GM12872 (cell line): ENCODE data around the gene CACNA2D4.

ENCODE experiments used
- CTCF ChIP-seq: IDR thresholded peaks from 3 replicates; pipeline ENCODE4 v1.5.1; 2011; ENCODE audit warnings: low read depth, mild to moderate bottlenecking, low read length, moderate library complexity; ENCODE audit not compliant: insufficient read depth

The CACNA2D4 gene

DNA sequence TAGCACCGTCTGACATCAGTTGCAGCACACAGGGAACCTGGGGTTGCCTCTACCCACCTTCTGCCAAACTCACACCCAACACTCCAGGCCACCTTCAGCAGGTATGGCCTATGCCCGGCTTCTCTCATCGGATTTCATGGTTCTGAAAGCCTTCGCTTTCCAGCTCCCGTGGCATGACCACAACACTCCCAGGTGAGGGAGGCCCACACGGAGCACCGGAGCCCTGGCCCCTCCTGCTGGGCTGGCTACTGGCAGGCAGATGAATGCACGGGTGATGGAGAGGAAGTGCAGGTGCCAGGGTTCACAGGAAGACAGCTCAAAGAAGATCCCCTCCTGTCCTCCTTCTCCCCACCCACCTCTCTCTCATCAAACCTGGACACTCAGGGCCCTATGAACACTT lies 37.2 kb downstream of the CACNA2D4 start:
- no peak for TF ChIP-seq CTCF

- TF ChIP-seq CTCF, result no peak
These were observed 37.6 kb downstream of the CACNA2D4 start for GRCh38 chr12:1880876-1881275.

- no peak for TF ChIP-seq CTCF
These were observed 38.2 kb downstream of the CACNA2D4 start for GRCh38 chr12:1880153-1880845.

DNA sequence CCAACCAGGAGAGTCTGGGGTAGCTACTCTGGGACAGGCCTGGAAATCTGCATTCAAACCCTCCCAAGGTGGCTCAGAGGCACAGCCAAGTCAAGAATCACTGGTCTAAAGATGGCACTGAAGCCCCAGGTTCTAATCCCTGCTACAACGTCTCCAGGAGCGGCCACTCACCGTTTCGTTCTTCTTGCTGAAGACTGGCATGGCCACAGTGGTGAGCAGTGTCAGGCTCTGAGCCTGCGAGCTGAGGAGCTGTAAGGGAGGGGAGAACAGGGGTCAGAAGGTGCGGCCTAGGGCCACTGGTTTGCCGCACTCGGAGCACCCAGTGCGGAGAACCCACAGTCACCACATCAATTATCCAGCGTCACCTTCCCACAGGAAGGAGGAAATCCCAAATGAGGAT lies 38.8 kb downstream of the CACNA2D4 start:
- no peak for TF ChIP-seq CTCF

GRCh38 chr12:1878695-1879094 lies 39.8 kb downstream of the CACNA2D4 start:
- no peak for TF ChIP-seq CTCF

DNA sequence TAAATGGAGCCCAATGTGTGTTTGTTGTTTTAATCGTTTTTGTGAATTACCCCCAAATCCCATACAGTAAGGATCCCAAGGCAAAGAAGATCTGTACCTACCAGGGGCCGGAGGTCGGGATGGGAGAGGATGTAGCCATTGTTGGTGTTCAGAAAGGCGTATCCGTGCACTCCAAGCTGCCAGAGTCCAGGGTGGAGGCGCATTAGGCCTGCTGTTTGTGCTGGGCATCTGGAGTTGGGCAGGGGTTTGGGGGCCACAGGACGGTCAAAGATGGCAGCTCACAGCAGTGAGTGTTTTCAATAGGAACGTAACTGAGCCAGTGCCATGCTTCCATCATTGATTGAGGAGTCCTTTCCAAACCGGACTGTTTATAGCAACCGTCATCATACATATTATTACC lies 40.2 kb downstream of the CACNA2D4 start:
- TF ChIP-seq CTCF, result no peak

DNA sequence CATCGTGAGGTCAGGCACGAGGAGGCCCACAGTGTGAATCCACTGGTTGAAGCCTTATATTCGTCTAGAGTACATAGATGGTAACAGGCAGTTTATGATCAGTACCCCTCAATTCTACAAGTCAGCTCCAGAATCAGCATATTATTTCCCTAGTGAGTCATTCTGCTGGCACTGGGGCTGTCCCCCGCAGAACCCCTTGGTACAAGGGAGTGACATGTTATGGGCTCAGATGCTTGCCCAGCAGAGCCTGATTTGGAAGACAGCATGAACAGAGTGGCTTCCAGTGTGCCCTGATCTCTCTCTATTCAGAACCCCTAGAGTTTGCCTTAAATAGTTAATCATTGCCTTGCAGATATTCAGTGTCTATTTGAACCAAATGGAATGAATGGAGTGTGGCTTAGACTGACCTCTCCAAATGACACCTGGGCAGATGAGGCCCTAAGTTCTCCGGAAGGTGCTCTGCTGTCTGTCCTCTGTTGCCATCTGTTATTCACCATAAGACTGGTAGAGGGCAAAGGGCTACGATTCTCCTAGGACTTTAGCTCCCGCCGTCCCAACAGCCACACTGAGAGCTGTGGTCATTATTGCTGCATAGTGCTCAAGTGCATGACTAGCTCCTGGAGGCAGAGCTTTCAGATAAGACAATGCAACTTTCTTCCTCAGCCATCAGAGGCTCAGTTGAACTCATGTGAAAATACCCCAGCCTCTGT lies 41.1 kb downstream of the CACNA2D4 start:
- no peak for TF ChIP-seq CTCF
